Activated CD4-positive, alpha-beta T cell treated with anti-CD3 and anti-CD28 coated beads, Interleukin-2, amount 50 U/mL, for 24 hours (primary cell): Measurements from ENCODE around the gene PSME2.

ENCODE experiments used
- DNase-seq, 2 donors: peaks; one replicate each; pipeline ENCODE4 v3.0.0-alpha.2; 2020; ENCODE audit warnings: low read depth in 1 of 2, low spot score in 1 of 2

The PSME2 gene

DNA sequence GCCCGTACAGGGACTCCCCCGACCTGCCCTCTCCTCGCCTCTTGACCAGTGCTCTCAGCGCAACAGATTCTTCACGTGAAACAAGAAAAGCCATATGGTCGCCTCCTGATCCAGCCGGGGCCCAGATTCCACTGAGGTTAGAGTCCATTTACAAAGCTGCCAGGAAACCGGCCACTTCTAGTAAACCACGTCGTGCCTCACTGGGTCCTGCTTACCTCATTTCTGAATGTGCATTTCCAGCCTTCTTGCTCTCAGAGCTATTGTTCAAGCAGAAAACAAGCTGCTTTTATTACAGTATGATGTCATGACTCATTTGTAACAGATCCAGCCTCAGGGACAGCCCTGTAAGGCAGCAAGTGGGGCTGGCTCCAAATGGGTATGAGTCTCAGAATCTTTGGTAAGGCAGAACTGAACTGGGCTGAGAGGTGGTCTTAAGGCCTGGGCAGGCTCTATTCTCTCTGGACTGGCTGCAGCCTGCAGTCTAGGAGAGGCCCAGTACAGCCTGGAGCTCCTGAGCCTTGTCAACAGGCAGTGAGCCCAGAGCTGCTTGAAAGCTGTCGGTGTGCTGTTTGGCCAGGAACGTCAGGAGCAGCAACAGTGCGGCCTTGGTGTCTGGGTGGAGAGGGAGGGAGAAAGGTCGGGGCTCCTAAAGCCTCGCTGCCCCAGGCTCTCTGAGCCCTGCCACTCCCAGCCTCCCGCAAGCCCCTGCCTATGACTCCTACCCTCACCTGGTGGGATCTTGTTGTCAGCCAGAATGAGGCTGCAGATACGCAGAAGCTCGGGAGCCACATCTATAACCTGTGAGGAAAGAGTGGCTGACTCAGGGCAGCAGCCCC is 33.8 kb upstream of the PSME2 start:
- DNase-seq, result no peak

DNA sequence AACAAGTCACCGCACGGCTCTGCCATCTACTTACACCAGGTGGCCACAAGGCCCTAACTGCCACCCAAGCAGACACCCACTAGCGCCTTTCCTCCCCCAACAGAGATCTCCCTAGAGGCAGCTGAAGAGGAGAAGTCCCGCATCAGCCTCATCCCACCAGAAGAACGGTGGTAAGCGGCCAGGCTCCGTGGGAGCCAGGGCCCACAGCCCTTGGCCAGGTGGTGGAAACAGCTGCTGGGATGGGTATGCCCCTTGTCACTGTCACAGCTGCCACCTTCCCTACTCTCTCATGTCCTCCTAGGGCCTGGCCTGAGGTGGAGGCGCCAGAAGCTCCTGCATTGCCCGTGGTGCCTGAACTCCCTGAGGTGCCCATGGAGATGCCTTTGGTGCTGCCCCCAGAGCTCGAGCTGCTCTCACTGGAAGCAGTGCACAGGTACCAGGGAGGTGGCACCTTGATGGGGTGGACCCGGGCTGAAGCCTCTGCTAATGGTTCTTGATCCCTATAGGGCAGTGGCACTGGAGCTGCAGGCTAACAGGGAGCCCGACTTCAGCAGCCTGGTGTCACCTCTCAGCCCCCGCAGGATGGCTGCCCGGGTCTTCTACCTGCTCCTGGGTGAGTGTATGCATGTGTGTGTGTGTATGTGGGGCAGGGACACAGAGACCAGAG is 33.0 kb upstream of the PSME2 start:
- DNase-seq, result no peak

DNA sequence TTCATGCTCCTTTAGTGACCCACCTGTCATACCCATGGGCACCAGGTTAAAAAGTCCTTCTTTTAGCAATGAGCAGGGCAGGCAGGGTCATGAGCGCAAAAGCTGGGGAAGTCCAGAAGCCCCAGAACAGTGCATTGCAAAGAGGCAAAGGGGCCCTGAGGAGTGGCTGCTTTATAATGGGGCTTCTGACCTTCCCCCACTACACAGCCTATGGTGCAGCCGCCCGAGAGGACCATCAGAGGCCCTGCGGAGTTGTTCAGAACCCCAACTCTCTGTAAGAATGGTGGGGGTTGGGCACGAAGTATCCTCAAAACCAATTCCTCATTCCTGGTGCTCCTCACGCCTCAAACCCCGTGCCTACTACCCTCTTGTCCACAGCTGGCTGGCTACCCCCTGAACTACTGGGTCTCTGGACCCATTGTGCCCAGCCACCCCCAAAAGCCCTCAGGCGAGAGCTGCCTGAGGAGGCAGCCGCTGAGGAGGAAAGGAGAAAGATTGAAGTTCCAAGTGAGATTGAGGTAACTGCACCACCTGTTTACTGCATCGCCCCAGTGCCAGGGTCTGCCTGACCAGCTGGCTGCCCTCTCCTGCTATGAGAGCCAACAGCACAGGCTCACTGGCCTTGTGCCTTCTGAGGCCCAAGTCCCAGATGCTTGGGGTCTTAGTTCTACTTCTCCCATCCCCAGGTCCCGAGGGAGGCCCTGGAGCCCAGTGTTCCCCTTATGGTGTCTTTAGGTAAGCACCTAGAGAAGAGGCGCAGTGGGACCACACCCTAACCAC is 32.2 kb upstream of the PSME2 start:
- no peak for DNase-seq

DNA sequence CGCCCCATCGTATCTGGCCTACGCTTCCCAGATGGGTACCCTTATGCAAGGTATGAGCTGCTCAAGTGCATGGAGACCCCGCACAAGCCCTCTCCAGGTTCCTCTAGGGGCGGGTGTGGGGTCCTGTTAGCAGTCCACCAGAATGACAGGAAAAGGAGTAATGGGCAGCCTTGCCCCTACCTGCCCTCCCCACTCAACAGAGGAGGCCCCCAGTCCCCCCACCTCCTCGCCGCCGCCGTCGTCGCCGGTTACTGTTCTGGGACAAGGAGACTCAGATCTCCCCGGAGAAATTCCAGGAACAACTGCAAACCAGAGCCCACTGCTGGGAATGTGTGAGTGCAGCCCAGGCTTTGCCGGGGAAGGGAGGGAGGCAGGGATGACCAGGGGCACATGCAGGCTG is 31.5 kb upstream of the PSME2 start:
- no peak for DNase-seq

DNA sequence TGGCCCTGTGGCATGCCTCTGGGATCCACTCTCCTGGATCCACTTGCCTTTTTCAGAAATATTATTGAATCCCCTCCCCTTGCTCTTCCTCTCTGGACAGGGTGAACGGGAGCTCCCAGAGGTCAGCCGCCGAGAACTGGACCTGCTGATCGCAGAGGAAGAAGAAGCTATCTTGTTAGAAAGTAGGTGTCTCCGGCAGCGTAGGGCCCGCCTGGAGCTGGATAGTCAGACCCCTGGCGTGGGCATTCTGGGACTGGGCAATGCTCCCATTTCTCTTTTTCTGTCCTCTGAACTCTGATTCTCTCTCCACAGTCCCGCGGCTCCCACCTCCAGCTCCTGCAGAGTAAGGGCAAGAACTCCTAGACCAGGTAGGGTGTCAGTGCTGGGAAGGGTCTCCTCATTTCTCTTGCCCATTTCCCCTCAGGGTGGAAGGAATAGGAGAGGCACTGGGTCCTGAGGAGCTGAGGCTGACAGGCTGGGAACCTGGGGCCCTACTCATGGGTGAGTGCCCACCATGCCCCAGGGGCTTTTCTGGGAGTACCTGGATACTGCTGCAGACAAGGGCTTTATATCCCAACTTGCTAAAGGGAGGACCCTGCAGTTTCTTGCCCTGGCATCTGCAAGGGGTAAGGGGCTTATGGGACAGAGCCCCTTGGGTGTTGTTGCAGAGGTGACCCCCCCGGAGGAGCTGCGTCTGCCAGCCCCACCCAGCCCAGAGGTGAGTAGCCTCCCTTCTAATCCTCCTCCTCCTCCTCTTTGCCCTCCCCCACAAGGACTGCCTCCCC is 30.8 kb upstream of the PSME2 start:
- no peak for DNase-seq

DNA sequence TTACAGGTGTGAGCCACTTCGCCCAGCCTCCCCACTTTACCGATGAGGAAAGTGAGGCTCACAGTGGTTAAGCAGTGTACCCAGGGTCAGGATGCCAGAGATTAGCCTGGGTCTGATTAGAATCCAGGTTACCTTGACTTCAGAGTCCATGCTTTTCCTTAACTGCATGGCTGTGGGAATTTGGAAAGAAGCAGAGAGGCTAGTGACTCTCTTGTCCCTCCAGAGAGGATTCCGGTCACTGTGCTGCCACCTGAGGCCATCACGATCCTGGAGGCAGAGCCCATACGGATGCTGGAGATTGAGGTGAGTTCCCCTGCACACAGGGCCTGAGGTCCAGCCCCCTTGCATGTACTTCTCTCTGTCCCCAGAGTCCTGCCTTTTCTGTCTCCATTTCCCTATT is 30.2 kb upstream of the PSME2 start:
- no peak for DNase-seq

DNA sequence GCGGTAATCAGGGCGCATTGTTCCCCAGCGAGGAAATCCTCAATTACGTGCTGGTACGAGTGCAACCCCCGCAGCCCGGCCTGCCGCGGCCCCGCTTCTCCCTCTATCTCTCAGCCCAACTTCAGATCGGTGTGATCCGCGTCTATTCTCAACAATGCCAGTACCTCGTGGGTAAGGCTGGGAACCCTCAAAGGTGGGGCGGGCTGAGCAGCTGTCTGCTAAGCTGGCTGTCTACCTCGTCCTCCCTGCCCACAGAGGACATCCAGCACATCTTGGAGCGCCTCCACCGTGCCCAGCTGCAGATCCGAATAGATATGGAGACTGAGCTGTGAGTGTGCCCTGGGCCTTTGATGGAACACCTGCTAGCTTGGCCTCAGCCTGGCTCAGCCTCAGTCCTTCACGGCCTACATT is 26.5 kb upstream of the PSME2 start:
- DNase-seq, result no peak

DNA sequence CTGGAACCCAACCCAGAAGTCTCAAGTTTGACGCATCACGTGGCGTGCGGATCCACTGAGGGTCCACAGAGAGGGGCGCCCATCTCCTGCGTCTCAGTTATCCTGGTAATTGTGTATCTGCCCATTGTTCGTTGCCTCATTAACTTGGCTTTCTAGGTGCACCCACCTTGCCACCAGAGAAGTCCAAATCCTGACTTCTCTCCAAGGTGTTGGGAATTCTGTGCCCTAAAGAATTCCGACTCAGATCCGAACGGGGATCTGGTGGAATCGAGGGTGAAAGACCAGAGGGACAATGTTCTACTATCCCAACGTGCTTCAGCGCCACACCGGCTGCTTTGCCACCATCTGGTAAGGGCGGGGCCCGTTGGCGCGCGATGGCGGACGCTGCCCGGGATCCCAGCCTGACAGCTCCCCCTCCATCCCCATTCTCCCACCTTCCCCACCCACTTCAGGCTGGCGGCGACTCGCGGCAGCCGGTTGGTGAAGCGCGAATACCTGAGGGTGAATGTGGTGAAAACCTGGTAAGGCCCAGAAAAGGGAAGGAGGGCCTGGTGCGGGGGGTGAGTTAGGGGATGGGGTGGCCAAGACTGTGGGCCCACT is 26.0 kb upstream of the PSME2 start:
- no peak for DNase-seq

DNA sequence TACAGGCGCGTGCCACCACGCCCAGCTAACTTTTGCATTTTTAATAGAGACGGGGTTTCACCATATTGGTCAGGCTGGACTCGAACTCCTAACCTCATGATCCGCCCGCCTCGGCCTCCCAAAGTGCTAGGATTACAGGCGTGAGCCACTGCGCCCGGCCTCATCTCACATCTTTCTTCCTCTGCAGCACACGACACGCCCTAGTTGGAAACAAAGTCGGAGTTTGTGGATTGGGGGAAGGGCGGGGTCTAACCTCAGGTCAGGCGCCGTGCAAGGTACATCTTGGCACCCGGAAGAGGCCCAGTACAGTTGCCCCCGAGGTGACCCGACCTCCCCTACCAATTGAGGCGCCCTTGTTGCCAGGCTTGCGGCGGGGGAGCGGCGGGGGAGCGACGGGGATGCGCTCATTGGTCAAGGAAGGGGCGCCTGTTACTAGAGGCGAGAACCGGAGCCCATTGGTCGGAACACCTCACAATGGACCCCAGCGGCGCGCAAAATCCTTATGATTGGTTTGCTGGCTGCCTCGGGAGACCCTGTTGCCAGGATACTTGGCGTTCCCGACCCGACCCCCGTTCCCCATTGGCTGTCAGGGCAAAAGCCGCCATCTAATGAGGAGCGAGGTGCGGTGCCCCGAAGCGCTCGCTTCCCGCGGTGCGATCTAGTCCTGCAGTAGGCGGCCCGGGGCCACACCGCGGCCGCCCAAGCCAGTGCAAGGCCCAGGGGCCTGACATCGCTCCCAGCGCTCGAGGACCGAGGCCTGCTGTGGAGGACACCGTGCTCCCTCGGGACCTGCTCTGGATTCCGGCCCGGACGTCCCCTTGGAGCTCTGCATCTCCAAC is 25.2 kb upstream of the PSME2 start, which contains the start of gene REC8:
Gene REC8, plus strand, starts transcription at position 659 of the 839 bp plus-strand sequence. CDS start 473 bp downstream, outside the sequence.
- DNase-seq, result peak; percentile 38 to 51

DNA sequence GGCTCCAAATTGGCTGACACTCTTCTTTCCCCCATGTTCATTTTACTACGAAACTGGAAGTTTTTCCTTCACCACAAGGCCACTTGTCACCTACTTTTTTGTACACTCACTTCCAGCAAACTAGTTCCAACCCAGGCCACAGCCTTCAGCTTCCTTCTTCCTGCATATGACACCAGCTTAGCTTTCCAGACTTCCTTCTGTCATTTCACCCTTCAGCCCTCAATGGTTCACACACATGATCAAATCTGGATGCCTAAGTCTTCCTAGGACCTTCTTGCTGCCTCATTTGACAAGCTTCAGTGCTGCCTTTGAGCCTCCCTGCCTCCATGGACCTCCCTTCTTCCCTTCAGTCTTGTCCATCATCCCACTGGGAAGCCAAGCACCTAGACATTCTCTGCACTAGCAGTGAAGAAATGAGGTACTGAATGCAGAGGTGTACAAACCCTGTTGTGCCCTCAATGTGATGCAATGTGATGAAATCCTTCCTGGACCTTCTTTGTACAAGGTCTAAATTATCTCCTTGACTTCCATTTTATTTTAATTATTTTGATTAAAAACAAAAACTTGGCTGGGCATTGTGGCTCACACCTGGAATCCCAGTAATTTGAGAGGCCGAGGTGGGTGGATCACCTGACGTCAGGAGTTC is 21.2 kb upstream of the PSME2 start:
- no peak for DNase-seq

DNA sequence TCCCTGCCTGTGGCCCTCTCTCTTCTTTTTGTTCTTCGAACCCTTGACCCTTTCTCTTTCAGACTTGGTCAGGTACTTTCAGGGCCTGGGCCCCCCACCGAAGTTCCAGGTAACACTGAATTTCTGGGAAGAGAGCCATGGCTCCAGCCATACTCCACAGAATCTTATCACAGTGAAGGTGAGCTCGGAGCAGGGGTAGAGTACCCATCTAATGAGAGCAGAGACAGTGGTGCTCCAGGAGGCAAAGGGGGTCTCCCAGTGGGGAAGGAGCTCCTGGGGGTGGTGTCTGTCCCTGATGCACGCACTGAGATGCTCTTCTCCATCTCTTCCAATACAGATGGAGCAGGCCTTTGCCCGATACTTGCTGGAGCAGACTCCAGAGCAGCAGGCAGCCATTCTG is 19.4 kb upstream of the PSME2 start:
- no peak for DNase-seq

DNA sequence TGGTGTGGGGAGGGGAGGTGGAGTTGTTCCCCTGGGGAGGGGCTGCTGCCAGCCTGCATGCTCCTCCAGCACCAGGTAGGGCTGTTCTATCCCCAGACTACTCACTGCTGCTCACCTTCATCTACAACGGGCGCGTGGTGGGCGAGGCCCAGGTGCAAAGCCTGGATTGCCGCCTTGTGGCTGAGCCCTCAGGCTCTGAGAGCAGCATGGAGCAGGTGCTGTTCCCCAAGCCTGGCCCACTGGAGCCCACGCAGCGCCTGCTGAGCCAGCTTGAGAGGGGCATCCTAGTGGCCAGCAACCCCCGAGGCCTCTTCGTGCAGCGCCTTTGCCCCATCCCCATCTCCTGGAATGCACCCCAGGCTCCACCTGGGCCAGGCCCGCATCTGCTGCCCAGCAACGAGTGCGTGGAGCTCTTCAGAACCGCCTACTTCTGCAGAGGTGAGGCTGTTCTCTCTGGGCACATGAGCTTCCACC is 18.1 kb upstream of the PSME2 start:
- DNase-seq, result no peak

DNA sequence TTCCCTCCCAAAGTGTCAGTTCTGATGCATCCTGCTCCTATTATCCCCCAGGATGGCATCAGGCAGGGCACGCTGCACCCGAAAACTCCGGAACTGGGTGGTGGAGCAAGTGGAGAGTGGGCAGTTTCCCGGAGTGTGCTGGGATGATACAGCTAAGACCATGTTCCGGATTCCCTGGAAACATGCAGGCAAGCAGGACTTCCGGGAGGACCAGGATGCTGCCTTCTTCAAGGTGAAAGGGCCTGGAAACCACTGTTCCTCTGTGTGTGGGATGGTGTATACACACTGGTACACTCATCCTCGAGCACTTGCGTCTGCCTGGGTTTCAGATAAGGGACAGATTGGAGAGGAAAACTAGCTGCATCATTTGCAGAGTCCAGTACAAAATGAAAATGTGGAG is 15.7 kb upstream of the PSME2 start:
- no peak for DNase-seq

DNA sequence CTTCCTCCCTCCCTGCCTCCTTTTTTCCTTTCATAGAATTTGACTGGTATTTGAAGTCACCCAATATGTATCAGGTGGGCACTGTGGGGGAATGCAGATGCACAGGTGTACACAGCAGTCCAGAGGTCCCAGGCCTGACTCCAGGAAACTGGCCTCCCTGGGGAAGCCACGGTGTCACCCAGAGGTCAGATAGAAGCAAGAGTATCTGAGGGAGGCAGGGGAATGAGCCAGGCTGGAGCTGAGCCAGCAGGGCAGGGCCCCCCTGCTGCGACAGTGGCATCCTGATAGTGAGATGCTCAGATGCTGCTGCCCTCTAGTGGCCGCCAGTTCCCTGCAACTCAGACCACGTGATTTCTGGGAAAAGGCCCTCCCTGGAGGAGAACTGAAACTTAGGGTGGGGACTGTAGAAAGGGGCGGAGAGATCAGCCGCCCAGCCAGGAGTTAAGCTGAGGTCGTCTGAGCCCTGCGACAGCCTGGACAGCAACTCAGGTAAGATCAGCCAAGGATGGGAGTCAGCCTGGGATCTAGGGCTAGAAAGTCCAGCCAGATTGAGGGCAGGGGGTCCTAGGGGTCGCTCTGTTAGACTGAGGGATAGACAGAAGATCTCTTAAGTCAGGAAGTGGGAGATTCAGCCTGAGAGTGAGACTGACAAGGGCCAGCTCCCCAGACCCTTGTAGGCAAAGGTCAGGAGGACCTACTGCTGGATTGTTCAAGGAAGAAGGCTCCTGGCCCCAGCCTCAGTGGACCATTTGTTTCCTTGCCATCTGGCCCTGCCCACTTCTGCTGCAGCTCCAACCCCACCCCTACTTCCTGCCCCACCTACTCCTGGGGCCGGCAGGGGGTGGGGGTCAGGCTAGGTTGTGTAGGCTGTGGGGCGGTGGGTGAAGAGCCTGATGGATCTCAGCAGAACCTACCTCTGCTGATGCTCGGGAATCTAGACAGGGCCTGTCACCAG is 14.7 kb upstream of the PSME2 start, which contains the start of gene IRF9:
Gene IRF9, plus strand, starts transcription at position 416 of the 955 bp plus-strand sequence. CDS start 880 bp downstream, outside the sequence.
- peak; percentile 99 to 100 for DNase-seq

DNA sequence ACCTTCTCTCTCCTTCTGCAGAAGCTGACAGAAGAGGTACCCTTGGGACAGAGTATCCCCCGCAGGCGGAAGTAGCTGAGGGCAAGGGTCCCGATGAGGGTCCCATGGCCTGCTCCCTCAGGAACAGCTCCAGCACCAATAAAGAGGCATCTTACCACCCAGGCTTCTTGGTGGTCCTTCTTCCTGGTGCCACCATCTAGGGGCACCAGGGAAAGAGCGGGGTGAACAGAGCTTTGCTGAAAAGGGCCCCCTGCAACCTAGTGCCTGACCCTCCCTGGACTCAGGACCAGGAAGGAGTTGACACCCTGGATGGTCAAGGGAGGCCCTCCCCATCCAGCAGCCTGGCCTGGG is 14.1 kb upstream of the PSME2 start:
- no peak for DNase-seq

DNA sequence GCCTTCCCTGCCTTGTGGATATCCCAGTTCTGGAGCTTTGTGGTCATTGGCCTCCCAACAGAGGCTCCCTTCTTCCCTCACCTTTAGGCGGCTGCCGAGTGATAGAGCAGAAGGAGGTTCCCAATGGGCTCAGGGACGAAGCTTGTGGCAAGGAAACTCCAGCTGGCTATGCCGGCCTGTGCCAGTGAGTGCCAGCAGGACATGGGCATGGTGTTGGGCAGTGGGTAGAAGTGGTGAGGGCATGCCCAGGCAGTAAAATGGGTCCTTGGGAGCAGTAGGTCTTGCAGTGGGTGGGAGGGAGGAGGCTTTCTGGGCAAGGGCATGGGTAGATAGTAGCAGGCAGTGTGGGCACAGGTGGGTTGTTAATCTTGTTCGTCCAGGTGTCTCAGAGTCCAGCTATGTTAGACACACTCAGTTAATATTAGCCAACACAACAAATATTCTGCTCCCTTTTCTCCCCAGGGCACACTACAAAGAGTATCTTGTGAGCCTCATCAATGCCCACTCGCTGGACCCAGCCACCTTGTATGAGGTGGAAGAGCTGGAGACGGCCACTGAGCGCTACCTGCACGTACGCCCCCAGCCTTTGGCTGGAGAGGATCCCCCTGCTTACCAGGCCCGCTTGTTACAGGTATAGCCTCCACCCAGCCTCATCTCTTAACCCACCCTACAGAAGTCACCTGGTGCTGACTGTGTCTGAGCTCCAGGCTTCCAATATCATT is 13.5 kb upstream of the PSME2 start:
- no peak for DNase-seq

DNA sequence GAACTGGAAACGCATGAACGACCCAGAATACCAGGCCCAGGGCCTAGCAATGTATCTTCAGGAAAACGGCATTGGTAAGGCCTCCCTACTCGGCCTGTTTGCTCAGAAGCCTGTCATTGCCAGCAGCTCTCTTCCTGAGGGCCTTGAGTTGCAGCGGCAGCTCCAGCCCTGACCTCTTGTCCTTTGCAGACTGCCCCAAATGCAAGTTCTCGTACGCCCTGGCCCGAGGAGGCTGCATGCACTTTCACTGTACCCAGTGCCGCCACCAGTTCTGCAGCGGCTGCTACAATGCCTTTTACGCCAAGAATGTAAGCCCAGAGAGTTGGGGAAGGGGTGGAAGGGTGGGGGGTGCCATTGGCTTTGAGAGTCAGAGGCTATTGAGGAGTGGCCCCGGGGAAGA is 10.9 kb upstream of the PSME2 start:
- DNase-seq, result no peak
